GM18505 (cell line): ENCODE data around the gene PTPRE.

ENCODE experiments used
- ATAC-seq: cut with Tn5 transposase; IDR thresholded peaks from one replicate; pipeline ENCODE4 v1.9.1; 2021; ENCODE audit not compliant: unreplicated experiment
- POLR2A ChIP-seq: IDR thresholded peaks from 4 replicates; pipeline ENCODE4 v1.6.1; 2011; ENCODE audit warnings: borderline replicate concordance; ENCODE audit not compliant: insufficient read depth, insufficient read length; ENCODE audit errors: extremely low read depth

PTPRE gene

GRCh38 chr10:128050936-128051335, 144.0 kb downstream of the PTPRE start:
- ATAC-seq, result no peak
- no peak for TF ChIP-seq POLR2A

- no peak for TF ChIP-seq POLR2A
- ATAC-seq, result no peak
These were observed 144.6 kb downstream of the PTPRE start for GRCh38 chr10:128051548-128051947.

- no peak for ATAC-seq
- TF ChIP-seq POLR2A, result no peak
These were observed 145.8 kb downstream of the PTPRE start for GRCh38 chr10:128052696-128053095.

- no peak for ATAC-seq
- TF ChIP-seq POLR2A, result no peak
These were observed 146.5 kb downstream of the PTPRE start for GRCh38 chr10:128053356-128053755.

- ATAC-seq, result no peak
- no peak for TF ChIP-seq POLR2A
These were observed 147.5 kb downstream of the PTPRE start for GRCh38 chr10:128054163-128054970.

GRCh38 chr10:128055061-128055868, 148.4 kb downstream of the PTPRE start:
- TF ChIP-seq POLR2A, result no peak

GRCh38 chr10:128056303-128057050, 149.6 kb downstream of the PTPRE start:
- ATAC-seq, result no peak
- no peak for TF ChIP-seq POLR2A

More at GRCh38 chr10:128055061-128055868, 148.4 kb downstream of the PTPRE start:
- no peak for ATAC-seq

GRCh38 chr10:128058106-128058749, 151.3 kb downstream of the PTPRE start:
- ATAC-seq, result no peak

GRCh38 chr10:128058750-128059134, 151.8 kb downstream of the PTPRE start:
- ATAC-seq, result no peak
- TF ChIP-seq POLR2A, result no peak

More at GRCh38 chr10:128058106-128058749, 151.3 kb downstream of the PTPRE start:
- no peak for TF ChIP-seq POLR2A

GRCh38 chr10:128059266-128059981, 152.5 kb downstream of the PTPRE start:
- no peak for ATAC-seq
- no peak for TF ChIP-seq POLR2A

- no peak for ATAC-seq
- no peak for TF ChIP-seq POLR2A
These were observed 153.0 kb downstream of the PTPRE start for GRCh38 chr10:128059982-128060293.

- no peak for TF ChIP-seq POLR2A
- ATAC-seq, result no peak
These were observed 153.7 kb downstream of the PTPRE start for GRCh38 chr10:128060341-128061250.
